HepG2 (cell line): ENCODE measurements around the gene UNC5A. TPM values are rescaled to one million over a fixed set of nuclear protein-coding genes. Genes with fewer than 3 reads are reported as not detected.

Experiments used
- ATAC-seq: fragments of 200-7000 bp; cut with Tn5 transposase; 3 replicates; pipeline ENCODE4 v1.9.1; 2020; ENCODE audit warnings: mild to moderate bottlenecking, moderate library complexity
- BruUV-seq: library from RNA; stranded (reverse); fragments of 400-500 nt; replicated peaks from 2 replicates; lab custom pipeline; 2021; lab: Mats Ljungman, UMichigan
- CTCF ChIA-PET: fragments of 300-600 bp; formaldehyde crosslinking; extraction: SDS; loops from one replicate; lab custom pipeline; 2021; ENCODE audit warnings: low total read pairs, inconsistent platforms, low intra/inter-chr PET ratio; lab: Yijun Ruan, JAX
- POLR2A ChIA-PET: fragments of 350-600 bp; sonication (Branson Sonifier 250); formaldehyde crosslinking; loops from one replicate; lab custom pipeline; 2020; ENCODE audit warnings: antibody characterized with exemption, inconsistent platforms; lab: Yijun Ruan, JAX
- DNase-seq: peaks from one replicate; pipeline ENCODE4 v3.0.0-alpha.2; 2015; ENCODE audit warnings: low spot score
- FAIRE-seq: peaks from 3 replicates; lab custom pipeline; 2011; peaks lifted over from hg19 to GRCh38; lab: Jason Lieb, UNC
- H2AFZ ChIP-seq: one replicate; pipeline ENCODE4 v1.6.1; 2011; ENCODE audit warnings: low read length, inconsistent platforms
- H3K27ac ChIP-seq: fragments of 300-600 bp; 3 replicates; pipeline ENCODE4 v1.8.0; 2011; ENCODE audit warnings: mixed run types, mild to moderate bottlenecking, mixed read lengths, low read length, inconsistent platforms; ENCODE audit not compliant: insufficient read depth; ENCODE audit errors: extremely low read length
- H3K27me3 ChIP-seq, 2 experiments: fragments of 200-600 bp in 1 of 2; 2 replicates in 1 of 2; 3 replicates in 1 of 2; pipeline versions ENCODE4 v1.6.0 to v1.8.0; 2011; ENCODE audit warnings: low read length in 2 of 2, mild to moderate bottlenecking in 2 of 2, moderate library complexity in 2 of 2, inconsistent platforms in 1 of 2; ENCODE audit not compliant: insufficient read depth in 2 of 2, control insufficient read depth in 1 of 2
- H3K36me3 ChIP-seq, 2 experiments: fragments of 200-600 bp in 1 of 2; replicated peaks in 1 of 2; 2 replicates in 1 of 2; 3 replicates in 1 of 2; pipeline versions ENCODE4 v1.5.1 to v1.8.0; 2011; ENCODE audit warnings: low read length in 2 of 2, inconsistent platforms in 1 of 2; ENCODE audit not compliant: insufficient read depth in 2 of 2, control insufficient read depth in 1 of 2
- H3K4me1 ChIP-seq: 2 replicates; pipeline ENCODE4 v1.5.1; 2012; ENCODE audit warnings: low read length, inconsistent platforms; ENCODE audit not compliant: insufficient read depth
- H3K4me2 ChIP-seq: 2 replicates; pipeline ENCODE4 v1.6.0; 2011; ENCODE audit warnings: low read depth, low read length, inconsistent platforms
- H3K4me3 ChIP-seq, 3 experiments: fragments of 200-600 bp in 1 of 3; sonication (generic), shearing (Covaris generic) in 1 of 3; replicated peaks in 1 of 3; 2 replicates each; pipeline ENCODE4 v1.5.1; 2011 to 2016; ENCODE audit warnings: low read length in 3 of 3, inconsistent platforms in 2 of 3, low read depth in 2 of 3, mild to moderate bottlenecking in 2 of 3, control low read depth in 1 of 3, mixed read lengths in 1 of 3; ENCODE audit not compliant: insufficient read depth in 1 of 3
- H3K79me2 ChIP-seq: one replicate; pipeline ENCODE4 v1.6.1; 2011; ENCODE audit warnings: low read length, inconsistent platforms; ENCODE audit not compliant: insufficient read depth
- H3K9ac ChIP-seq: 2 replicates; pipeline ENCODE4 v1.6.0; 2011; ENCODE audit warnings: mild to moderate bottlenecking, low read depth, low read length, inconsistent platforms; ENCODE audit not compliant: insufficient read depth
- H3K9me3 ChIP-seq: 2 replicates; pipeline ENCODE4 v1.5.1; 2012; ENCODE audit warnings: mild to moderate bottlenecking, low read length
- H4K20me1 ChIP-seq: 2 replicates; pipeline ENCODE4 v1.6.0; 2011; ENCODE audit warnings: inconsistent platforms, mild to moderate bottlenecking, low read length, moderate library complexity; ENCODE audit not compliant: insufficient read depth
- HDAC6 ChIP-seq: fragments of 200-600 bp; sonication (generic); IDR thresholded peaks from 2 replicates; pipeline ENCODE4 v1.7.0; 2017; ENCODE audit warnings: mild to moderate bottlenecking, antibody characterized with exemption, low read length, low read depth
- NKX3-1 ChIP-seq: sonication (generic); formaldehyde crosslinking; IDR thresholded peaks from 2 replicates; pipeline ENCODE4 v1.5.0; 2020; ENCODE audit warnings: missing genetic modification reagents
- POLR2A ChIP-seq, 2 experiments: IDR thresholded peaks; 2 replicates each; pipeline ENCODE4 v1.6.1; 2011; ENCODE audit warnings: low read depth in 2 of 2, low read length in 2 of 2, mild to moderate bottlenecking in 1 of 2, moderate library complexity in 1 of 2; ENCODE audit not compliant: insufficient read depth in 1 of 2
- RXRA ChIP-seq: sonication (generic); formaldehyde crosslinking; IDR thresholded peaks from 2 replicates; pipeline ENCODE4 v1.5.1; 2020; ENCODE audit warnings: missing genetic modification reagents
- THAP11 ChIP-seq: IDR thresholded peaks from 2 replicates; pipeline ENCODE4 v1.6.1; 2016; ENCODE audit warnings: missing biosample characterization, missing genetic modification reagents
- WGBS: methylation state at CpG from one replicate; pipeline ENCODE4 v1.1.6; 2017; ENCODE audit warnings: low lambda C conversion rate; 5-methylcytosine and 5-hydroxymethylcytosine counted together
- in situ Hi-C: cut with HindIII; loops from 2 replicates; pipeline ENCODE4 v1.10.0; 2017; ENCODE audit warnings: low pct_unique_long_range_greater_than_20kb; ENCODE audit not compliant: extremely low pct_ligation_motif_present
- intact Hi-C: fragments of 100-400 bp; cut with micrococcal nuclease; formaldehyde crosslinking; loops from one replicate; pipeline ENCODE4 v1.10.0; 2022; ENCODE audit not compliant: unreplicated experiment
- polyA plus RNA-seq, 8 experiments: library from polyadenylated mRNA; depleted of rRNA in 3 of 8; stranded (reverse) in 7 of 8; unstranded in 1 of 8; fragments of >200 nt; fragmentation: Illumina TruSeq in 4 of 8; extraction: Trizol in 4 of 8; gene quantifications; 2 replicates each; pipeline versions ENCODE4 v1.2.1 to v1.2.3, GENCODE V29; 2011 to 2016; ENCODE audit warnings: low read depth in 4 of 8, missing spikeins in 1 of 8, mixed read lengths in 1 of 8; ENCODE audit not compliant: insufficient read depth in 1 of 8
- total RNA-seq, 5 experiments: library from RNA; depleted of rRNA; stranded (reverse); fragments of >200 nt; fragmentation: Illumina TruSeq; extraction: Trizol; gene quantifications; 2 replicates each; pipeline ENCODE4 v1.2.3, GENCODE V29; 2016; ENCODE audit warnings: low read depth in 1 of 5
- TF ChIP-seq, protein P1 (sequence below), 2 experiments: sonication (generic) in 1 of 2; formaldehyde crosslinking in 1 of 2; IDR thresholded peaks; 2 replicates each; pipeline versions ENCODE4 v1.5.1 to v1.6.1; 2011 to 2020; ENCODE audit warnings: borderline replicate concordance in 1 of 2, low read depth in 1 of 2, low read length in 1 of 2, mild to moderate bottlenecking in 1 of 2, missing genetic modification reagents in 1 of 2, moderate library complexity in 1 of 2
- TF ChIP-seq, protein P2 (sequence below): sonication (generic); formaldehyde crosslinking; IDR thresholded peaks from 2 replicates; pipeline ENCODE4 v1.4.0; 2020; ENCODE audit warnings: missing genetic modification reagents, low read depth, mild to moderate bottlenecking, borderline replicate concordance
- TF ChIP-seq, protein P3 (sequence below): sonication (generic); formaldehyde crosslinking; IDR thresholded peaks from 2 replicates; pipeline ENCODE4 v1.8.1; 2022; ENCODE audit warnings: low read depth, mild to moderate bottlenecking, missing genetic modification reagents
- TF ChIP-seq, protein P4 (sequence below): IDR thresholded peaks from 2 replicates; pipeline ENCODE4 v1.6.1; 2016; ENCODE audit warnings: missing compliant biosample characterization, missing genetic modification reagents, borderline replicate concordance
- TF ChIP-seq, protein P5 (sequence below): sonication (generic); formaldehyde crosslinking; IDR thresholded peaks from 2 replicates; pipeline ENCODE4 v1.4.0; 2020; ENCODE audit warnings: missing genetic modification reagents
- TF ChIP-seq, protein P6 (sequence below): sonication (generic); formaldehyde crosslinking; IDR thresholded peaks from 2 replicates; pipeline ENCODE4 v1.4.0; 2020; ENCODE audit warnings: missing genetic modification reagents

Gene UNC5A
- total and polyA plus RNA-seq, 2 of the 13 experiments (the other 11 are each of a cell fraction or from before 2014, with no cell fraction given), result not detected

DNA sequence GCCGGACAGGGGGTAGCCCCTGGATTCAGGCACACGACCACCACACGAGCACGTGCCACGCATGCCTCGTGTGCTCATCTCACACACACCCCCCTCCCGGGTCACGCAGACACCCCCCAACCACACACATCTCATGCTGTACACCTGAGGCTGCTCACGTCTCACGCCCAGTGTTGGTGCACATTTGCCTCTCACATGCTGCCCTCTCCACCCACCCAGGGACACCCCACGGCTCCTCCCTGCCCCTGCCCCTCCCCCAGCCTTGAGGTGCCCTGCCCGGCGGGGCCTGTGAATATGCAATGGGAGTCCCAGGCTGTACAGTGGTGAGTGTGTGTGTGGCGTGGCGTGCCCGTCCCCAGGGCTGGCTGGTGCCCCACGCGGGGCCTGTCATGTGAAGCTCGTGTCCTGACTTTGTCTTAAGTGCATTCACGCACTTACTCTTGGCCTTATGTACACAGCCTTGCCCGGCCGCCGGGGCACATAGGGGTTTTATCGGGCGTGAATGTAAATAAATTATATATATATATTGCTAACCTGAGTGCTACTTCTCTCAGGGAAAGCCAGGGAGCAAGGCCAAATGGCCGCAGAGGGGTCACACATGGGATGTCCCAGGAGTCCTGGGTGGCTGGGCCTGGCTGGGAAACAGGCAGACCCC is 70.1 kb downstream of the UNC5A start:
- Histone ChIP-seq H2AFZ (no peak overlapping the region), H3K4me2 (no peak overlapping the region; the same call in 1 of the 2 replicates), H3K9ac (no peak overlapping the region), H4K20me1 (no peaks in the 10 kb centered on the region), H3K79me2 (no peaks in the 10 kb centered on the region), H3K4me3 (no peak overlapping the region), H3K9me3 (no peaks in the 10 kb centered on the region), H3K27me3 (peaks cover 24 to 88% of the 10 kb centered on the region in 2 experiments), H3K4me1 (peaks cover 8% of the 10 kb centered on the region; the same call in 1 of the 2 replicates), H3K27ac (no peak overlapping the region), H3K36me3 (no peaks in the 10 kb centered on the region)
- 42% methylated on average over 23 of the region's 26 CpGs for WGBS
- no peak for DNase-seq
- no TSS peak for BruUV-seq
- ChIA-PET POLR2A (no interaction called here), CTCF (no interaction called here)
- FAIRE-seq, result no peak
- no peak for ATAC-seq
- intact Hi-C loops (no loop called here), in situ Hi-C loops (no loop called here)
- no peak for TF ChIP-seq THAP11 (CRISPR knock-in tag)
- TF ChIP-seq, protein P1, sequence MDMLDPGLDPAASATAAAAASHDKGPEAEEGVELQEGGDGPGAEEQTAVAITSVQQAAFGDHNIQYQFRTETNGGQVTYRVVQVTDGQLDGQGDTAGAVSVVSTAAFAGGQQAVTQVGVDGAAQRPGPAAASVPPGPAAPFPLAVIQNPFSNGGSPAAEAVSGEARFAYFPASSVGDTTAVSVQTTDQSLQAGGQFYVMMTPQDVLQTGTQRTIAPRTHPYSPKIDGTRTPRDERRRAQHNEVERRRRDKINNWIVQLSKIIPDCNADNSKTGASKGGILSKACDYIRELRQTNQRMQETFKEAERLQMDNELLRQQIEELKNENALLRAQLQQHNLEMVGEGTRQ (IDR thresholded peaks at IDR 0.05; ENCODE audit: low read depth, low read length), result no peak
- TF ChIP-seq, protein P1 (CRISPR knock-in tag; IDR thresholded peaks at IDR 0.05; ENCODE audit: borderline replicate concordance), result no peak
- no peak for TF ChIP-seq HDAC6
- TF ChIP-seq, protein P2, sequence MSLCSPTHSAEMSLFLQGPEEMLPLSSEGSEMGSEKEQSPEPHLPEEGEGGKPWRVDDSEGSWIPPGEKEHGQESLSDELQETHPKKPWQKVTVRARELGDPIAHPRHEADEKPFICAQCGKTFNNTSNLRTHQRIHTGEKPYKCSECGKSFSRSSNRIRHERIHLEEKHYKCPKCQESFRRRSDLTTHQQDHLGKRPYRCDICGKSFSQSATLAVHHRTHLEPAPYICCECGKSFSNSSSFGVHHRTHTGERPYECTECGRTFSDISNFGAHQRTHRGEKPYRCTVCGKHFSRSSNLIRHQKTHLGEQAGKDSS (CRISPR knock-in tag), result no peak
- TF ChIP-seq, protein P3, sequence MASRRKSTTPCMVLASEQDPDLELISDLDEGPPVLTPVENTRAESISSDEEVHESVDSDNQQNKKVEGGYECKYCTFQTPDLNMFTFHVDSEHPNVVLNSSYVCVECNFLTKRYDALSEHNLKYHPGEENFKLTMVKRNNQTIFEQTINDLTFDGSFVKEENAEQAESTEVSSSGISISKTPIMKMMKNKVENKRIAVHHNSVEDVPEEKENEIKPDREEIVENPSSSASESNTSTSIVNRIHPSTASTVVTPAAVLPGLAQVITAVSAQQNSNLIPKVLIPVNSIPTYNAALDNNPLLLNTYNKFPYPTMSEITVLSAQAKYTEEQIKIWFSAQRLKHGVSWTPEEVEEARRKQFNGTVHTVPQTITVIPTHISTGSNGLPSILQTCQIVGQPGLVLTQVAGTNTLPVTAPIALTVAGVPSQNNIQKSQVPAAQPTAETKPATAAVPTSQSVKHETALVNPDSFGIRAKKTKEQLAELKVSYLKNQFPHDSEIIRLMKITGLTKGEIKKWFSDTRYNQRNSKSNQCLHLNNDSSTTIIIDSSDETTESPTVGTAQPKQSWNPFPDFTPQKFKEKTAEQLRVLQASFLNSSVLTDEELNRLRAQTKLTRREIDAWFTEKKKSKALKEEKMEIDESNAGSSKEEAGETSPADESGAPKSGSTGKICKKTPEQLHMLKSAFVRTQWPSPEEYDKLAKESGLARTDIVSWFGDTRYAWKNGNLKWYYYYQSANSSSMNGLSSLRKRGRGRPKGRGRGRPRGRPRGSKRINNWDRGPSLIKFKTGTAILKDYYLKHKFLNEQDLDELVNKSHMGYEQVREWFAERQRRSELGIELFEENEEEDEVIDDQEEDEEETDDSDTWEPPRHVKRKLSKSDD (CRISPR knock-in tag), result no peak
- TF ChIP-seq, protein P4, sequence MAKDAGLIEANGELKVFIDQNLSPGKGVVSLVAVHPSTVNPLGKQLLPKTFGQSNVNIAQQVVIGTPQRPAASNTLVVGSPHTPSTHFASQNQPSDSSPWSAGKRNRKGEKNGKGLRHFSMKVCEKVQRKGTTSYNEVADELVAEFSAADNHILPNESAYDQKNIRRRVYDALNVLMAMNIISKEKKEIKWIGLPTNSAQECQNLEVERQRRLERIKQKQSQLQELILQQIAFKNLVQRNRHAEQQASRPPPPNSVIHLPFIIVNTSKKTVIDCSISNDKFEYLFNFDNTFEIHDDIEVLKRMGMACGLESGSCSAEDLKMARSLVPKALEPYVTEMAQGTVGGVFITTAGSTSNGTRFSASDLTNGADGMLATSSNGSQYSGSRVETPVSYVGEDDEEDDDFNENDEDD, result no peak
- TF ChIP-seq, protein P5, sequence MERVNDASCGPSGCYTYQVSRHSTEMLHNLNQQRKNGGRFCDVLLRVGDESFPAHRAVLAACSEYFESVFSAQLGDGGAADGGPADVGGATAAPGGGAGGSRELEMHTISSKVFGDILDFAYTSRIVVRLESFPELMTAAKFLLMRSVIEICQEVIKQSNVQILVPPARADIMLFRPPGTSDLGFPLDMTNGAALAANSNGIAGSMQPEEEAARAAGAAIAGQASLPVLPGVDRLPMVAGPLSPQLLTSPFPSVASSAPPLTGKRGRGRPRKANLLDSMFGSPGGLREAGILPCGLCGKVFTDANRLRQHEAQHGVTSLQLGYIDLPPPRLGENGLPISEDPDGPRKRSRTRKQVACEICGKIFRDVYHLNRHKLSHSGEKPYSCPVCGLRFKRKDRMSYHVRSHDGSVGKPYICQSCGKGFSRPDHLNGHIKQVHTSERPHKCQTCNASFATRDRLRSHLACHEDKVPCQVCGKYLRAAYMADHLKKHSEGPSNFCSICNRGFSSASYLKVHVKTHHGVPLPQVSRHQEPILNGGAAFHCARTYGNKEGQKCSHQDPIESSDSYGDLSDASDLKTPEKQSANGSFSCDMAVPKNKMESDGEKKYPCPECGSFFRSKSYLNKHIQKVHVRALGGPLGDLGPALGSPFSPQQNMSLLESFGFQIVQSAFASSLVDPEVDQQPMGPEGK, result no peak
- no peak for TF ChIP-seq NKX3-1 (CRISPR knock-in tag)
- TF ChIP-seq POLR2A (IDR thresholded peaks at IDR 0.05; ENCODE audit: insufficient read depth in 1 of 2, low read depth in 2 of 2, low read length in 2 of 2), result no peak
- TF ChIP-seq, protein P6, sequence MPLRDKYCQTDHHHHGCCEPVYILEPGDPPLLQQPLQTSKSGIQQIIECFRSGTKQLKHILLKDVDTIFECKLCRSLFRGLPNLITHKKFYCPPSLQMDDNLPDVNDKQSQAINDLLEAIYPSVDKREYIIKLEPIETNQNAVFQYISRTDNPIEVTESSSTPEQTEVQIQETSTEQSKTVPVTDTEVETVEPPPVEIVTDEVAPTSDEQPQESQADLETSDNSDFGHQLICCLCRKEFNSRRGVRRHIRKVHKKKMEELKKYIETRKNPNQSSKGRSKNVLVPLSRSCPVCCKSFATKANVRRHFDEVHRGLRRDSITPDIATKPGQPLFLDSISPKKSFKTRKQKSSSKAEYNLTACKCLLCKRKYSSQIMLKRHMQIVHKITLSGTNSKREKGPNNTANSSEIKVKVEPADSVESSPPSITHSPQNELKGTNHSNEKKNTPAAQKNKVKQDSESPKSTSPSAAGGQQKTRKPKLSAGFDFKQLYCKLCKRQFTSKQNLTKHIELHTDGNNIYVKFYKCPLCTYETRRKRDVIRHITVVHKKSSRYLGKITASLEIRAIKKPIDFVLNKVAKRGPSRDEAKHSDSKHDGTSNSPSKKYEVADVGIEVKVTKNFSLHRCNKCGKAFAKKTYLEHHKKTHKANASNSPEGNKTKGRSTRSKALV (CRISPR knock-in tag), result no peak
- TF ChIP-seq RXRA, result no peak
